Esophagus muscularis mucosa (tissue), 4 donors: ENCODE data around the gene STXBP6. TPM values are rescaled to one million over a fixed set of nuclear protein-coding genes. Genes with fewer than 3 reads are reported as not detected.

Experiments
- DNase-seq: peaks from one replicate; pipeline ENCODE4 v3.0.0-alpha.2; 2017; ENCODE audit errors: extremely low spot score
- H3K27ac ChIP-seq, 4 donors: fragments of 200-600 bp; sonication (generic); replicated peaks in 1 of 4; 1 replicate in 3 of 4; 2 replicates in 1 of 4; pipeline ENCODE4 v1.5.1; 2016 to 2019; ENCODE audit warnings: mild to moderate bottlenecking in 1 of 4
- H3K27me3 ChIP-seq, 4 donors: fragments of 200-600 bp; sonication (generic); one replicate each; pipeline versions ENCODE4 v1.5.1 to v1.6.0; 2016 to 2019
- H3K36me3 ChIP-seq, 4 donors: fragments of 200-600 bp; sonication (generic); one replicate each; pipeline ENCODE4 v1.5.1; 2016 to 2019
- H3K4me1 ChIP-seq, 4 donors: fragments of 200-600 bp; sonication (generic); one replicate each; pipeline ENCODE4 v1.5.1; 2016 to 2019
- H3K4me3 ChIP-seq, 4 donors: fragments of 200-600 bp; sonication (generic); 1 replicate in 2 of 4; 2 replicates in 2 of 4; pipeline ENCODE4 v1.5.1; 2016 to 2019; ENCODE audit warnings: mild to moderate bottlenecking in 4 of 4, moderate library complexity in 1 of 4
- H3K9me3 ChIP-seq, 4 donors: fragments of 200-600 bp; sonication (generic); 1 replicate in 3 of 4; 2 replicates in 1 of 4; pipeline ENCODE4 v1.5.1; 2016 to 2019
- EP300 ChIP-seq: sonication (generic); formaldehyde crosslinking; IDR thresholded peaks from one replicate; pipeline ENCODE4 v1.6.1; 2017; ENCODE audit warnings: antibody characterized with exemption
- POLR2A ChIP-seq: fragments of 450-650 bp; IDR thresholded peaks from one replicate; pipeline ENCODE4 v1.6.1; 2017; ENCODE audit warnings: antibody characterized with exemption, moderate library complexity, mild to moderate bottlenecking, low read depth
- POLR2AphosphoS5 ChIP-seq, 2 donors: sonication (generic); formaldehyde crosslinking; IDR thresholded peaks; one replicate each; pipeline ENCODE4 v1.6.1; 2017; ENCODE audit warnings: antibody characterized with exemption in 2 of 2
- WGBS: methylation state at CpG from one replicate; pipeline ENCODE4 v1.1.5; 2018; 5-methylcytosine and 5-hydroxymethylcytosine counted together
- intact Hi-C: fragments of 100-400 bp; cut with DNase I; formaldehyde crosslinking; loops from one replicate; pipeline ENCODE4 v1.15.1; 2023
- total RNA-seq, 4 donors: library from RNA; depleted of rRNA; stranded (reverse); fragments of >200 nt; gene quantifications; one replicate each; pipeline versions ENCODE4 v1.1.0 to v1.2.1, GENCODE V29; 2016
- TF ChIP-seq, protein P1 (sequence below), 3 experiments: fragments of 200-600 bp in 2 of 3; fragments of 450-650 bp in 1 of 3; sonication (generic) in 2 of 3; IDR thresholded peaks; one replicate each; pipeline ENCODE4 v1.5.1; 2017 to 2019; ENCODE audit warnings: antibody characterized with exemption in 3 of 3, mild to moderate bottlenecking in 2 of 3, moderate library complexity in 1 of 3

The STXBP6 gene
- total RNA-seq, 4 donors from 2014 or later, result 36.9 to 60.4 (median 52.1) TPM

DNA sequence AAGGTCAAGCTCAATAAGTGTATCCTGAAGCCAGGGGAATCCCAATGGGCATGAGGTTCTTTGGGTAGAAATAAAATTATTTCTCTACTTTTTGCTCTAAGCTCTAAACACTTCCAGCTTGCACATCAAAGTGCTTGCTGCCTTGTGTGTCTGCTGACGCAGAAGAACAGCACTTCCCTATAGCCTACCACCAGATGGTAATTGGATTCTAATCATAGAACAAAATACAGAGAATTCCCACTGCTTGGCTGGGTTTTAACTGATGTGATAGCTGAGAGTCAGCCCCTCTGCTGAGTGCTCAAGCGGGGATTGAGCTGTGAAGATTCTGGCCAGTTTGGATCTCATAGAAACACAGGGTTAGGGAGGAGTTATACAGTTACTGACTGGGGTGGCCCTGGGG is 283.5 kb downstream of the STXBP6 start:
- no peaks in the 10 kb centered on the region for H3K9me3 ChIP-seq
- TF ChIP-seq POLR2A (no peak), EP300 (no peak), POLR2AphosphoS5 (IDR thresholded peaks at IDR 0.05) (no peak)
- TF ChIP-seq, protein P1, sequence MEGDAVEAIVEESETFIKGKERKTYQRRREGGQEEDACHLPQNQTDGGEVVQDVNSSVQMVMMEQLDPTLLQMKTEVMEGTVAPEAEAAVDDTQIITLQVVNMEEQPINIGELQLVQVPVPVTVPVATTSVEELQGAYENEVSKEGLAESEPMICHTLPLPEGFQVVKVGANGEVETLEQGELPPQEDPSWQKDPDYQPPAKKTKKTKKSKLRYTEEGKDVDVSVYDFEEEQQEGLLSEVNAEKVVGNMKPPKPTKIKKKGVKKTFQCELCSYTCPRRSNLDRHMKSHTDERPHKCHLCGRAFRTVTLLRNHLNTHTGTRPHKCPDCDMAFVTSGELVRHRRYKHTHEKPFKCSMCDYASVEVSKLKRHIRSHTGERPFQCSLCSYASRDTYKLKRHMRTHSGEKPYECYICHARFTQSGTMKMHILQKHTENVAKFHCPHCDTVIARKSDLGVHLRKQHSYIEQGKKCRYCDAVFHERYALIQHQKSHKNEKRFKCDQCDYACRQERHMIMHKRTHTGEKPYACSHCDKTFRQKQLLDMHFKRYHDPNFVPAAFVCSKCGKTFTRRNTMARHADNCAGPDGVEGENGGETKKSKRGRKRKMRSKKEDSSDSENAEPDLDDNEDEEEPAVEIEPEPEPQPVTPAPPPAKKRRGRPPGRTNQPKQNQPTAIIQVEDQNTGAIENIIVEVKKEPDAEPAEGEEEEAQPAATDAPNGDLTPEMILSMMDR (IDR thresholded peaks at IDR 0.05), result no peak
- no peak for DNase-seq
- no peaks in the 10 kb centered on the region for H3K27me3 ChIP-seq
- intact Hi-C loops, result no loop called here
- H3K27ac ChIP-seq, result no peak overlapping the region
- H3K4me1 ChIP-seq, result no peaks in the 10 kb centered on the region
- no peaks in the 10 kb centered on the region for H3K36me3 ChIP-seq
- 57% methylated on average over 2 of the region's 2 CpGs for WGBS
- H3K4me3 ChIP-seq, result no peak overlapping the region

DNA sequence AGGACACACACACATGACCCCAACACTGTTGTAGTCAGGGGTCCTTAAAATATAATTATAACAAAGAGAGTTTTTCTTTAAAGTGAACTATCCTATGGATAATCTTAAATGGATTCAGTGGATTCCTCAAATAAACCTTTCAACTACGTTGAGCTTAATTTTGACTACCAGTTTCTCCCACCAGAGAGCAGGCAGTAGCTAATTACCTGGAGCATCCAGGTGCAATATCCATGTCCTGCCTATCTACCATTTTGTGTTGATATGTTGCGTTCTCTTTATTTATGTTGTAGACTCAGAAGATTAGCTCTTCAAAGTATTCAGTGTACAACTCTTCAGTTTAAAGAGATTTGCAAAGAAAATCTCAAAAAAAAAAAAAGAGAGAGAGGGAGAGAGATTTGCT is 288.8 kb downstream of the STXBP6 start:
- no peaks in the 10 kb centered on the region for H3K27me3 ChIP-seq
- no peaks in the 10 kb centered on the region for H3K9me3 ChIP-seq
- peaks cover 0 to 9% (median 0%) of the 10 kb centered on the region in 4 donors for H3K4me1 ChIP-seq
- no peaks in the 10 kb centered on the region for H3K36me3 ChIP-seq
- TF ChIP-seq EP300 (no peak), POLR2AphosphoS5 (IDR thresholded peaks at IDR 0.05) (no peak), POLR2A (no peak)
- TF ChIP-seq, protein P1 (IDR thresholded peaks at IDR 0.05), result no peak
- H3K27ac ChIP-seq, result no peak overlapping the region
- WGBS, result 72% methylated on average over 2 of the region's 2 CpGs
- intact Hi-C loops, result no loop called here
- no peak for DNase-seq
- no peak overlapping the region for H3K4me3 ChIP-seq
